ENCODE results near the gene CD300H.

GRCh38 chr17:74520016-74520434 lies 47.3 kb downstream of the CD300H start:
- TF ChIP-seq ZNF768 (tag by site-specific recombination; IDR thresholded peaks at IDR 0.05) (no peak), GLIS2 (tag by site-specific recombination; IDR thresholded peaks at IDR 0.05) (no peak), ELK4 (IDR thresholded peaks at IDR 0.05; ENCODE audit: borderline replicate concordance, low read depth, low read length) (no peak), SP7 (tag by site-specific recombination; IDR thresholded peaks at IDR 0.05) (no peak), ZNF274 (IDR thresholded peaks at IDR 0.05; ENCODE audit: low read length) (no peak), ZNF274 (tag by site-specific recombination; IDR thresholded peaks at IDR 0.05; ENCODE audit: borderline replicate concordance) (no peak), ZNF24 (tag by site-specific recombination; IDR thresholded peaks at IDR 0.05) (no peak), ZNF169 (tag by site-specific recombination; IDR thresholded peaks at IDR 0.05) (no peak), ZNF747 (tag by site-specific recombination; IDR thresholded peaks at IDR 0.05) (no peak)
- TF ChIP-seq, protein P1, sequence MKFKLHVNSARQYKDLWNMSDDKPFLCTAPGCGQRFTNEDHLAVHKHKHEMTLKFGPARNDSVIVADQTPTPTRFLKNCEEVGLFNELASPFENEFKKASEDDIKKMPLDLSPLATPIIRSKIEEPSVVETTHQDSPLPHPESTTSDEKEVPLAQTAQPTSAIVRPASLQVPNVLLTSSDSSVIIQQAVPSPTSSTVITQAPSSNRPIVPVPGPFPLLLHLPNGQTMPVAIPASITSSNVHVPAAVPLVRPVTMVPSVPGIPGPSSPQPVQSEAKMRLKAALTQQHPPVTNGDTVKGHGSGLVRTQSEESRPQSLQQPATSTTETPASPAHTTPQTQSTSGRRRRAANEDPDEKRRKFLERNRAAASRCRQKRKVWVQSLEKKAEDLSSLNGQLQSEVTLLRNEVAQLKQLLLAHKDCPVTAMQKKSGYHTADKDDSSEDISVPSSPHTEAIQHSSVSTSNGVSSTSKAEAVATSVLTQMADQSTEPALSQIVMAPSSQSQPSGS (tag by site-specific recombination; IDR thresholded peaks at IDR 0.05; ENCODE audit: low read depth) = no peak
- TF ChIP-seq, protein P2, sequence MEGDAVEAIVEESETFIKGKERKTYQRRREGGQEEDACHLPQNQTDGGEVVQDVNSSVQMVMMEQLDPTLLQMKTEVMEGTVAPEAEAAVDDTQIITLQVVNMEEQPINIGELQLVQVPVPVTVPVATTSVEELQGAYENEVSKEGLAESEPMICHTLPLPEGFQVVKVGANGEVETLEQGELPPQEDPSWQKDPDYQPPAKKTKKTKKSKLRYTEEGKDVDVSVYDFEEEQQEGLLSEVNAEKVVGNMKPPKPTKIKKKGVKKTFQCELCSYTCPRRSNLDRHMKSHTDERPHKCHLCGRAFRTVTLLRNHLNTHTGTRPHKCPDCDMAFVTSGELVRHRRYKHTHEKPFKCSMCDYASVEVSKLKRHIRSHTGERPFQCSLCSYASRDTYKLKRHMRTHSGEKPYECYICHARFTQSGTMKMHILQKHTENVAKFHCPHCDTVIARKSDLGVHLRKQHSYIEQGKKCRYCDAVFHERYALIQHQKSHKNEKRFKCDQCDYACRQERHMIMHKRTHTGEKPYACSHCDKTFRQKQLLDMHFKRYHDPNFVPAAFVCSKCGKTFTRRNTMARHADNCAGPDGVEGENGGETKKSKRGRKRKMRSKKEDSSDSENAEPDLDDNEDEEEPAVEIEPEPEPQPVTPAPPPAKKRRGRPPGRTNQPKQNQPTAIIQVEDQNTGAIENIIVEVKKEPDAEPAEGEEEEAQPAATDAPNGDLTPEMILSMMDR (tag by site-specific recombination; IDR thresholded peaks at IDR 0.05) = no peak
